HepG2 (cell line): ENCODE results near the gene PHF19. TPM values are rescaled to one million over a fixed set of nuclear protein-coding genes. Genes with fewer than 3 reads are reported as not detected.

ENCODE experiments used
- ATAC-seq: fragments of 200-7000 bp; cut with Tn5 transposase; 3 replicates; pipeline ENCODE4 v1.9.1; 2020; ENCODE audit warnings: mild to moderate bottlenecking, moderate library complexity
- BruUV-seq: library from RNA; stranded (reverse); fragments of 400-500 nt; replicated peaks from 2 replicates; lab custom pipeline; 2021; lab: Mats Ljungman, UMichigan
- CTCF ChIA-PET: fragments of 300-600 bp; formaldehyde crosslinking; extraction: SDS; loops from one replicate; lab custom pipeline; 2021; ENCODE audit warnings: low total read pairs, inconsistent platforms, low intra/inter-chr PET ratio; lab: Yijun Ruan, JAX
- POLR2A ChIA-PET: fragments of 350-600 bp; sonication (Branson Sonifier 250); formaldehyde crosslinking; loops from one replicate; lab custom pipeline; 2020; ENCODE audit warnings: antibody characterized with exemption, inconsistent platforms; lab: Yijun Ruan, JAX
- DNase-seq: peaks from one replicate; pipeline ENCODE4 v3.0.0-alpha.2; 2015; ENCODE audit warnings: low spot score
- FAIRE-seq: peaks from 3 replicates; lab custom pipeline; 2011; peaks lifted over from hg19 to GRCh38; lab: Jason Lieb, UNC
- H2AFZ ChIP-seq: one replicate; pipeline ENCODE4 v1.6.1; 2011; ENCODE audit warnings: low read length, inconsistent platforms
- H3K27ac ChIP-seq: fragments of 300-600 bp; 3 replicates; pipeline ENCODE4 v1.8.0; 2011; ENCODE audit warnings: mixed run types, mild to moderate bottlenecking, mixed read lengths, low read length, inconsistent platforms; ENCODE audit not compliant: insufficient read depth; ENCODE audit errors: extremely low read length
- H3K27me3 ChIP-seq, 2 experiments: fragments of 200-600 bp in 1 of 2; 2 replicates in 1 of 2; 3 replicates in 1 of 2; pipeline versions ENCODE4 v1.6.0 to v1.8.0; 2011; ENCODE audit warnings: low read length in 2 of 2, mild to moderate bottlenecking in 2 of 2, moderate library complexity in 2 of 2, inconsistent platforms in 1 of 2; ENCODE audit not compliant: insufficient read depth in 2 of 2, control insufficient read depth in 1 of 2
- H3K36me3 ChIP-seq, 2 experiments: fragments of 200-600 bp in 1 of 2; replicated peaks in 1 of 2; 2 replicates in 1 of 2; 3 replicates in 1 of 2; pipeline versions ENCODE4 v1.5.1 to v1.8.0; 2011; ENCODE audit warnings: low read length in 2 of 2, inconsistent platforms in 1 of 2; ENCODE audit not compliant: insufficient read depth in 2 of 2, control insufficient read depth in 1 of 2
- H3K4me1 ChIP-seq: 2 replicates; pipeline ENCODE4 v1.5.1; 2012; ENCODE audit warnings: low read length, inconsistent platforms; ENCODE audit not compliant: insufficient read depth
- H3K4me2 ChIP-seq: 2 replicates; pipeline ENCODE4 v1.6.0; 2011; ENCODE audit warnings: low read depth, low read length, inconsistent platforms
- H3K4me3 ChIP-seq, 3 experiments: fragments of 200-600 bp in 1 of 3; sonication (generic), shearing (Covaris generic) in 1 of 3; replicated peaks in 1 of 3; 2 replicates each; pipeline ENCODE4 v1.5.1; 2011 to 2016; ENCODE audit warnings: low read length in 3 of 3, inconsistent platforms in 2 of 3, low read depth in 2 of 3, mild to moderate bottlenecking in 2 of 3, control low read depth in 1 of 3, mixed read lengths in 1 of 3; ENCODE audit not compliant: insufficient read depth in 1 of 3
- H3K79me2 ChIP-seq: one replicate; pipeline ENCODE4 v1.6.1; 2011; ENCODE audit warnings: low read length, inconsistent platforms; ENCODE audit not compliant: insufficient read depth
- H3K9ac ChIP-seq: 2 replicates; pipeline ENCODE4 v1.6.0; 2011; ENCODE audit warnings: mild to moderate bottlenecking, low read depth, low read length, inconsistent platforms; ENCODE audit not compliant: insufficient read depth
- H3K9me3 ChIP-seq: 2 replicates; pipeline ENCODE4 v1.5.1; 2012; ENCODE audit warnings: mild to moderate bottlenecking, low read length
- H4K20me1 ChIP-seq: 2 replicates; pipeline ENCODE4 v1.6.0; 2011; ENCODE audit warnings: inconsistent platforms, mild to moderate bottlenecking, low read length, moderate library complexity; ENCODE audit not compliant: insufficient read depth
- ATF5 ChIP-seq: sonication (generic); formaldehyde crosslinking; IDR thresholded peaks from 2 replicates; pipeline ENCODE4 v1.4.0; 2020; ENCODE audit warnings: mild to moderate bottlenecking, low read depth, missing genetic modification reagents
- DPF2 ChIP-seq: sonication (generic); formaldehyde crosslinking; IDR thresholded peaks from 2 replicates; pipeline ENCODE4 v1.4.0; 2020; ENCODE audit warnings: mild to moderate bottlenecking, low read depth, missing genetic modification reagents, borderline replicate concordance
- MTF1 ChIP-seq: sonication (generic); formaldehyde crosslinking; IDR thresholded peaks from 2 replicates; pipeline ENCODE4 v1.5.0; 2020; ENCODE audit warnings: missing genetic modification reagents
- TOE1 ChIP-seq: sonication (generic); formaldehyde crosslinking; IDR thresholded peaks from 2 replicates; pipeline ENCODE4 v1.4.0; 2020; ENCODE audit warnings: mild to moderate bottlenecking, missing genetic modification reagents
- ZBTB10 ChIP-seq: sonication (generic); formaldehyde crosslinking; IDR thresholded peaks from 2 replicates; pipeline ENCODE4 v1.4.0; 2020; ENCODE audit warnings: missing genetic modification reagents, borderline replicate concordance
- ZBTB38 ChIP-seq: sonication (generic); formaldehyde crosslinking; IDR thresholded peaks from 2 replicates; pipeline ENCODE4 v1.5.1; 2020; ENCODE audit warnings: mild to moderate bottlenecking, missing genetic modification reagents
- ZC3H4 ChIP-seq: sonication (generic); formaldehyde crosslinking; IDR thresholded peaks from 2 replicates; pipeline ENCODE4 v1.4.0; 2020; ENCODE audit warnings: missing genetic modification reagents, borderline replicate concordance
- ZNF430 ChIP-seq: sonication (generic); formaldehyde crosslinking; IDR thresholded peaks from 2 replicates; pipeline ENCODE4 v1.9.0; 2021; ENCODE audit warnings: mild to moderate bottlenecking, missing genetic modification reagents
- ZNF562 ChIP-seq: sonication (generic); formaldehyde crosslinking; IDR thresholded peaks from 2 replicates; pipeline ENCODE4 v1.8.0; 2022; ENCODE audit warnings: missing genetic modification reagents, borderline replicate concordance
- WGBS: methylation state at CpG from one replicate; pipeline ENCODE4 v1.1.6; 2017; ENCODE audit warnings: low lambda C conversion rate; 5-methylcytosine and 5-hydroxymethylcytosine counted together
- in situ Hi-C: cut with HindIII; loops from 2 replicates; pipeline ENCODE4 v1.10.0; 2017; ENCODE audit warnings: low pct_unique_long_range_greater_than_20kb; ENCODE audit not compliant: extremely low pct_ligation_motif_present
- intact Hi-C: fragments of 100-400 bp; cut with micrococcal nuclease; formaldehyde crosslinking; loops from one replicate; pipeline ENCODE4 v1.10.0; 2022; ENCODE audit not compliant: unreplicated experiment
- polyA plus RNA-seq, 8 experiments: library from polyadenylated mRNA; depleted of rRNA in 3 of 8; stranded (reverse) in 7 of 8; unstranded in 1 of 8; fragments of >200 nt; fragmentation: Illumina TruSeq in 4 of 8; extraction: Trizol in 4 of 8; gene quantifications; 2 replicates each; pipeline versions ENCODE4 v1.2.1 to v1.2.3, GENCODE V29; 2011 to 2016; ENCODE audit warnings: low read depth in 4 of 8, missing spikeins in 1 of 8, mixed read lengths in 1 of 8; ENCODE audit not compliant: insufficient read depth in 1 of 8
- total RNA-seq, 5 experiments: library from RNA; depleted of rRNA; stranded (reverse); fragments of >200 nt; fragmentation: Illumina TruSeq; extraction: Trizol; gene quantifications; 2 replicates each; pipeline ENCODE4 v1.2.3, GENCODE V29; 2016; ENCODE audit warnings: low read depth in 1 of 5
- TF ChIP-seq, protein P1 (sequence below): sonication (generic); formaldehyde crosslinking; IDR thresholded peaks from 2 replicates; pipeline ENCODE4 v1.4.0; 2020; ENCODE audit warnings: mild to moderate bottlenecking, low read depth, missing genetic modification reagents
- TF ChIP-seq, protein P2 (sequence below): IDR thresholded peaks from 2 replicates; pipeline ENCODE4 v1.6.1; 2016

PHF19 gene
- total and polyA plus RNA-seq, 2 of the 13 experiments (the other 11 are each of a cell fraction or from before 2014, with no cell fraction given) = 29.7 to 41.3 TPM

DNA sequence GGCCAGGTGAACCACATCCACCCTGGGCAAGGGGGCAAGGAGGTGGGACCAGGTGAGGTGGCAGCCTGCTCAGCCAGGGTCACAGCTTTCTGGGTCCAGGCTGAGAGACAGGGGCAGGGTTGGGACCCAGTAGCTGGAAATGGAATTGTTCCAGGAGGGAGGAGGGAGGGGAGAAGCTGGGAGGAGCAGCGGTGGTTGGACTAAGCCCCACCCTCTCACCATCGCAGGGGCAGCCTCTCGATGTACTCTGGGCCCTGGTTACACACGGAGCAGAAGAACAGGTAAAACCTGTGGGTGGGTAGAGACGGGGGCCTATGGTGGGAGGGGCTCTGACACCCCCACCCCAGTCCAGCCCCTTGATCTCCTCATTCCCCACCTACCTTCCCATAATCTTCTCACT is 11.2 kb downstream of the PHF19 start:
- FAIRE-seq (no peak), ATAC-seq (no peak), DNase-seq (no peak)
- H3K27ac ChIP-seq = no peak overlapping the region
- H3K9me3 ChIP-seq = no peaks in the 10 kb centered on the region
- no peaks in the 10 kb centered on the region for H3K79me2 ChIP-seq
- H3K4me1 ChIP-seq = no peaks in the 10 kb centered on the region
- TF ChIP-seq DPF2 (no peak), ZC3H4 (no peak), ATF5 (CRISPR knock-in tag) (no peak)
- TF ChIP-seq, protein P1, sequence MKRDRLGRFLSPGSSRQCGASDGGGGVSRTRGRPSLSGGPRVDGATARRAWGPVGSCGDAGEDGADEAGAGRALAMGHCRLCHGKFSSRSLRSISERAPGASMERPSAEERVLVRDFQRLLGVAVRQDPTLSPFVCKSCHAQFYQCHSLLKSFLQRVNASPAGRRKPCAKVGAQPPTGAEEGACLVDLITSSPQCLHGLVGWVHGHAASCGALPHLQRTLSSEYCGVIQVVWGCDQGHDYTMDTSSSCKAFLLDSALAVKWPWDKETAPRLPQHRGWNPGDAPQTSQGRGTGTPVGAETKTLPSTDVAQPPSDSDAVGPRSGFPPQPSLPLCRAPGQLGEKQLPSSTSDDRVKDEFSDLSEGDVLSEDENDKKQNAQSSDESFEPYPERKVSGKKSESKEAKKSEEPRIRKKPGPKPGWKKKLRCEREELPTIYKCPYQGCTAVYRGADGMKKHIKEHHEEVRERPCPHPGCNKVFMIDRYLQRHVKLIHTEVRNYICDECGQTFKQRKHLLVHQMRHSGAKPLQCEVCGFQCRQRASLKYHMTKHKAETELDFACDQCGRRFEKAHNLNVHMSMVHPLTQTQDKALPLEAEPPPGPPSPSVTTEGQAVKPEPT = no peak
- in situ Hi-C loops = no loop called here
- no peak overlapping the region for H2AFZ ChIP-seq
- no peak overlapping the region for H3K9ac ChIP-seq
- ChIA-PET CTCF (no interaction called here), POLR2A (no interaction called here)
- intact Hi-C loops = no loop called here
- peaks cover 32 to 72% of the 10 kb centered on the region in 2 experiments for H3K36me3 ChIP-seq
- H3K27me3 ChIP-seq = no peaks in the 10 kb centered on the region
- H4K20me1 ChIP-seq = no peaks in the 10 kb centered on the region
- H3K4me3 ChIP-seq = no peak overlapping the region
- BruUV-seq = no TSS peak
- 91% methylated on average over 5 of the region's 5 CpGs for WGBS
- no peak overlapping the region for H3K4me2 ChIP-seq

DNA sequence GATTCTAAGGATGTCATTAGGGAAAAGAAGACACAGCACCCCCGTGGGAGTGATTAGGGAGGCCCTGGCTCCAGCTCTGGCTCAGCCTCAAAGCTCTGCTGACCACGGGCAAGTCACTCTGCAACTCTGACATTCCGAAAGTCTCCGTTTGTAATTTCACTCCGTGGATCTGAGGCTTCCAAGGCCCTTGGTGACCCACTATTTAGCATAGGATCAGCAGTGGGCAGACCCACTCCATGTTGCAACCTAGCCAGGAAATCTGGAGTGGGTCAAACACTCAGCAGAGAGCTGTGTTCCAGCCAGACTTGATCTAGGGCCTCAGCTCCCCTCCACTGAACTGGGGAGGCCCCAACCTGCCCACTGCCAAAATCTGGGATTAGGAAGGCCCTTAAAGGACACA is 11.8 kb downstream of the PHF19 start:
- H3K27ac ChIP-seq = no peak overlapping the region
- H3K9me3 ChIP-seq = no peaks in the 10 kb centered on the region
- no peak for DNase-seq
- FAIRE-seq = no peak
- no peak overlapping the region for H3K4me2 ChIP-seq
- intact Hi-C loops (no loop called here), in situ Hi-C loops (no loop called here)
- no TSS peak for BruUV-seq
- no peaks in the 10 kb centered on the region for H3K4me1 ChIP-seq
- H3K4me3 ChIP-seq = no peak overlapping the region
- no peak overlapping the region for H2AFZ ChIP-seq
- no peaks in the 10 kb centered on the region for H3K79me2 ChIP-seq
- ATAC-seq = no peak
- peaks cover 35 to 74% of the 10 kb centered on the region in 2 experiments for H3K36me3 ChIP-seq
- ChIA-PET CTCF (no interaction called here), POLR2A (no interaction called here)
- no peaks in the 10 kb centered on the region for H3K27me3 ChIP-seq
- no peak overlapping the region for H3K9ac ChIP-seq
- 90% methylated on average over 5 of the region's 5 CpGs for WGBS
- no peaks in the 10 kb centered on the region for H4K20me1 ChIP-seq
- TF ChIP-seq ZBTB10 (no peak), ZNF562 (no peak), MTF1 (CRISPR knock-in tag) (no peak), ZNF430 (CRISPR knock-in tag) (no peak), TOE1 (CRISPR knock-in tag) (no peak), ZBTB38 (CRISPR knock-in tag) (no peak)
- TF ChIP-seq, protein P2, sequence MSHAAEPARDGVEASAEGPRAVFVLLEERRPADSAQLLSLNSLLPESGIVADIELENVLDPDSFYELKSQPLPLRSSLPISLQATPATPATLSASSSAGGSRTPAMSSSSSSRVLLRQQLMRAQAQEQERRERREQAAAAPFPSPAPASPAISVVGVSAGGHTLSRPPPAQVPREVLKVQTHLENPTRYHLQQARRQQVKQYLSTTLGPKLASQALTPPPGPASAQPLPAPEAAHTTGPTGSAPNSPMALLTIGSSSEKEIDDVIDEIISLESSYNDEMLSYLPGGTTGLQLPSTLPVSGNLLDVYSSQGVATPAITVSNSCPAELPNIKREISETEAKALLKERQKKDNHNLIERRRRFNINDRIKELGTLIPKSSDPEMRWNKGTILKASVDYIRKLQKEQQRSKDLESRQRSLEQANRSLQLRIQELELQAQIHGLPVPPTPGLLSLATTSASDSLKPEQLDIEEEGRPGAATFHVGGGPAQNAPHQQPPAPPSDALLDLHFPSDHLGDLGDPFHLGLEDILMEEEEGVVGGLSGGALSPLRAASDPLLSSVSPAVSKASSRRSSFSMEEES (CRISPR knock-in tag) = no peak
